HCT116 (cell line): ENCODE results near the gene GALNT18. TPM values are rescaled to one million over a fixed set of nuclear protein-coding genes. Genes with fewer than 3 reads are reported as not detected.

Experiments used
- ATAC-seq: fragments of 200-7000 bp; cut with Tn5 transposase; 2 replicates; pipeline ENCODE4 v1.9.1; 2020; ENCODE audit warnings: mild to moderate bottlenecking, moderate library complexity
- BruUV-seq: library from RNA; stranded (reverse); fragments of 400-500 nt; replicated peaks from 2 replicates; lab custom pipeline; 2021; lab: Mats Ljungman, UMichigan
- CTCF ChIA-PET: fragments of 300-600 bp; sonication (Branson Sonifier 250); formaldehyde crosslinking; loops from one replicate; lab custom pipeline; 2021; ENCODE audit warnings: antibody characterized with exemption; lab: Charles Lee
- POLR2A ChIA-PET: fragments of 300-600, 350-600 bp; sonication (Branson Sonifier 250); formaldehyde crosslinking; loops from one replicate; lab custom pipeline; 2021; ENCODE audit warnings: antibody characterized with exemption; lab: Charles Lee
- RAD21 ChIA-PET, 2 experiments: fragments of 300-600 bp; sonication (Branson Sonifier 250); formaldehyde crosslinking; loops; one replicate each; lab custom pipeline; 2023; ENCODE audit warnings: low total read pairs in 2 of 2; ENCODE audit not compliant: uncharacterized antibody in 2 of 2, unreplicated experiment in 2 of 2, low non-redundant PET in 1 of 2; lab: Charles Lee
- DNase-seq: peaks from one replicate; pipeline ENCODE4 v3.0.0-alpha.2; 2010; ENCODE audit warnings: low read depth, low spot score
- H2AFZ ChIP-seq: fragments of 200-600 bp; shearing (Covaris generic), sonication (generic); 2 replicates; pipeline ENCODE4 v1.6.1; 2017; ENCODE audit warnings: low read depth, mixed run types, mixed read lengths, antibody characterized with exemption, low read length; ENCODE audit not compliant: poor library complexity, severe bottlenecking
- H3K27ac ChIP-seq: 2 replicates; pipeline ENCODE4 v1.5.1; 2012; ENCODE audit warnings: low read depth, low read length
- H3K27me3 ChIP-seq: fragments of 200-600 bp; sonication (generic); 2 replicates; pipeline ENCODE4 v1.6.1; 2016; ENCODE audit warnings: mixed run types, low read length, mixed read lengths; ENCODE audit not compliant: insufficient read depth
- H3K36me3 ChIP-seq, 2 experiments: fragments of 200-500 bp in 1 of 2; fragments of 200-600 bp in 1 of 2; sonication (Bioruptor generic) in 1 of 2; sonication (generic) in 1 of 2; 2 replicates each; pipeline versions ENCODE4 v1.5.1 to v1.6.1; 2014 to 2016; ENCODE audit warnings: low read length in 2 of 2, inconsistent platforms in 1 of 2, mixed read lengths in 1 of 2, mixed run types in 1 of 2; ENCODE audit not compliant: insufficient read depth in 2 of 2, control insufficient read depth in 1 of 2
- H3K4me1 ChIP-seq, 2 experiments: fragments of 200-600 bp in 1 of 2; sonication (generic) in 1 of 2; 2 replicates each; pipeline versions ENCODE4 v1.5.1 to v1.6.1; 2012 to 2017; ENCODE audit warnings: low read length in 2 of 2, inconsistent platforms in 1 of 2, mild to moderate bottlenecking in 1 of 2, mixed read lengths in 1 of 2, mixed run types in 1 of 2, moderate library complexity in 1 of 2; ENCODE audit not compliant: insufficient read depth in 2 of 2, control insufficient read depth in 1 of 2
- H3K4me2 ChIP-seq: fragments of 200-600 bp; sonication (generic); 2 replicates; pipeline ENCODE4 v1.6.1; 2017; ENCODE audit warnings: mixed run types, low read length, mixed read lengths
- H3K4me3 ChIP-seq, 2 experiments: fragments of 200-600 bp in 1 of 2; sonication (generic) in 1 of 2; replicated peaks in 1 of 2; 2 replicates each; pipeline ENCODE4 v1.5.1; 2011 to 2016; ENCODE audit warnings: low read length in 2 of 2, control low read depth in 1 of 2, low read depth in 1 of 2, mild to moderate bottlenecking in 1 of 2, mixed read lengths in 1 of 2, mixed run types in 1 of 2
- H3K79me2 ChIP-seq: fragments of 200-600 bp; sonication (generic); 2 replicates; pipeline ENCODE4 v1.6.1; 2017; ENCODE audit warnings: mild to moderate bottlenecking, mixed run types, low read length, moderate library complexity, mixed read lengths; ENCODE audit not compliant: insufficient read depth
- H3K9ac ChIP-seq: fragments of 200-600 bp; sonication (generic); 2 replicates; pipeline ENCODE4 v1.6.1; 2016; ENCODE audit warnings: low read length, mixed read lengths
- H3K9me2 ChIP-seq: fragments of 200-600 bp; sonication (generic), shearing (Covaris generic); 2 replicates; pipeline ENCODE4 v1.6.1; 2017; ENCODE audit warnings: mixed run types, mild to moderate bottlenecking, moderate library complexity; ENCODE audit not compliant: insufficient read depth
- H3K9me3 ChIP-seq, 2 experiments: fragments of 200-500 bp in 1 of 2; fragments of 200-600 bp in 1 of 2; sonication (Bioruptor generic) in 1 of 2; sonication (generic) in 1 of 2; 2 replicates each; pipeline ENCODE4 v1.6.1; 2014 to 2017; ENCODE audit warnings: low read length in 2 of 2, mixed read lengths in 2 of 2, inconsistent platforms in 1 of 2, low read depth in 1 of 2, mild to moderate bottlenecking in 1 of 2, mixed run types in 1 of 2, moderate library complexity in 1 of 2; ENCODE audit not compliant: control insufficient read depth in 1 of 2, insufficient read depth in 1 of 2
- H4K20me1 ChIP-seq: fragments of 200-600 bp; sonication (generic), shearing (Covaris generic); 2 replicates; pipeline ENCODE4 v1.6.1; 2017; ENCODE audit warnings: mixed run types, mild to moderate bottlenecking, moderate library complexity; ENCODE audit not compliant: insufficient read depth
- CEBPB ChIP-seq: IDR thresholded peaks from 2 replicates; pipeline ENCODE4 v1.6.1; 2012; ENCODE audit warnings: low read depth
- FOSL1 ChIP-seq: IDR thresholded peaks from 2 replicates; pipeline ENCODE4 v1.6.1; 2012; ENCODE audit warnings: low read depth
- POLR2AphosphoS5 ChIP-seq: IDR thresholded peaks from 2 replicates; pipeline ENCODE4 v1.6.1; 2011; ENCODE audit warnings: mild to moderate bottlenecking, low read depth, low read length, moderate library complexity
- REST ChIP-seq: IDR thresholded peaks from 2 replicates; pipeline ENCODE4 v1.6.1; 2012; ENCODE audit warnings: low read depth
- SP1 ChIP-seq: IDR thresholded peaks from 2 replicates; pipeline ENCODE4 v1.6.1; 2012; ENCODE audit warnings: low read depth
- SRF ChIP-seq: IDR thresholded peaks from 2 replicates; pipeline ENCODE4 v1.6.1; 2012; ENCODE audit warnings: low read depth
- YY1 ChIP-seq: IDR thresholded peaks from 2 replicates; pipeline ENCODE4 v1.6.1; 2011; ENCODE audit warnings: low read length, low read depth, moderate library complexity, mild to moderate bottlenecking; ENCODE audit not compliant: insufficient replicate concordance; ENCODE audit errors: extremely low read depth
- ZFX ChIP-seq: fragments of 450-650 bp; IDR thresholded peaks from 2 replicates; pipeline ENCODE4 v1.6.1; 2017
- ZNF274 ChIP-seq: fragments of 200-500 bp; sonication (Bioruptor generic); IDR thresholded peaks from 2 replicates; pipeline ENCODE4 v1.6.1; 2014; ENCODE audit warnings: mild to moderate bottlenecking, low read depth, low read length, inconsistent platforms
- intact Hi-C: fragments of 100-400 bp; cut with micrococcal nuclease; formaldehyde crosslinking; loops from 2 replicates; pipeline ENCODE4 v1.10.0; 2022
- total RNA-seq: library from RNA; stranded (reverse); gene quantifications from one replicate; pipeline ENCODE4 v1.2.1, GENCODE V29; 2021; ENCODE audit not compliant: unreplicated experiment
- TF ChIP-seq, protein P1 (sequence below): IDR thresholded peaks from 2 replicates; pipeline ENCODE4 v1.6.1; 2012
- TF ChIP-seq, protein P2 (sequence below), 3 experiments: fragments of 200-600 bp in 1 of 3; sonication (generic) in 1 of 3; IDR thresholded peaks in 2 of 3; conservative IDR thresholded peaks in 1 of 3; 2 replicates each; pipeline ENCODE4 v1.5.1; 2012 to 2017; ENCODE audit warnings: low read depth in 2 of 3, low read length in 2 of 3, antibody characterized with exemption in 1 of 3, borderline replicate concordance in 1 of 3, control low read depth in 1 of 3, mild to moderate bottlenecking in 1 of 3, mixed read lengths in 1 of 3, mixed run types in 1 of 3, moderate library complexity in 1 of 3; ENCODE audit not compliant: insufficient read depth in 1 of 3

The GALNT18 gene
- total RNA-seq, 1 experiment from 2014 or later, result 19.9 TPM

- H3K4me1 ChIP-seq, result peaks cover 21 to 34% of the 10 kb centered on the region in 2 experiments
- ChIA-PET POLR2A (no interaction called here), RAD21 (no interaction called here), CTCF (no interaction called here)
- intact Hi-C loops, result no loop called here
- BruUV-seq, result no TSS peak
- H4K20me1 ChIP-seq, result no peaks in the 10 kb centered on the region
- ATAC-seq, result no peak
- no peak overlapping the region for H3K27ac ChIP-seq
- H3K4me2 ChIP-seq, result no peak overlapping the region
- no peak overlapping the region for H3K4me3 ChIP-seq
- H3K36me3 ChIP-seq, result no peaks in the 10 kb centered on the region
- 0 out of 2 replicates have a peak, but pooled peaks cover 5% of the 10 kb centered on the region for H3K9me2 ChIP-seq
- H3K79me2 ChIP-seq, result peaks cover 8% of the 10 kb centered on the region; the same call in 1 of the 2 replicates
- H3K9ac ChIP-seq, result no peak overlapping the region
- H3K27me3 ChIP-seq, result no peaks in the 10 kb centered on the region
- TF ChIP-seq, protein P1, sequence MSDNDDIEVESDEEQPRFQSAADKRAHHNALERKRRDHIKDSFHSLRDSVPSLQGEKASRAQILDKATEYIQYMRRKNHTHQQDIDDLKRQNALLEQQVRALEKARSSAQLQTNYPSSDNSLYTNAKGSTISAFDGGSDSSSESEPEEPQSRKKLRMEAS, result no peak
- TF ChIP-seq REST (no peak), FOSL1 (no peak), ZFX (no peak), YY1 (no peak), CEBPB (no peak), ZNF274 (no peak), POLR2AphosphoS5 (no peak), SP1 (no peak), SRF (no peak)
- TF ChIP-seq, protein P2, sequence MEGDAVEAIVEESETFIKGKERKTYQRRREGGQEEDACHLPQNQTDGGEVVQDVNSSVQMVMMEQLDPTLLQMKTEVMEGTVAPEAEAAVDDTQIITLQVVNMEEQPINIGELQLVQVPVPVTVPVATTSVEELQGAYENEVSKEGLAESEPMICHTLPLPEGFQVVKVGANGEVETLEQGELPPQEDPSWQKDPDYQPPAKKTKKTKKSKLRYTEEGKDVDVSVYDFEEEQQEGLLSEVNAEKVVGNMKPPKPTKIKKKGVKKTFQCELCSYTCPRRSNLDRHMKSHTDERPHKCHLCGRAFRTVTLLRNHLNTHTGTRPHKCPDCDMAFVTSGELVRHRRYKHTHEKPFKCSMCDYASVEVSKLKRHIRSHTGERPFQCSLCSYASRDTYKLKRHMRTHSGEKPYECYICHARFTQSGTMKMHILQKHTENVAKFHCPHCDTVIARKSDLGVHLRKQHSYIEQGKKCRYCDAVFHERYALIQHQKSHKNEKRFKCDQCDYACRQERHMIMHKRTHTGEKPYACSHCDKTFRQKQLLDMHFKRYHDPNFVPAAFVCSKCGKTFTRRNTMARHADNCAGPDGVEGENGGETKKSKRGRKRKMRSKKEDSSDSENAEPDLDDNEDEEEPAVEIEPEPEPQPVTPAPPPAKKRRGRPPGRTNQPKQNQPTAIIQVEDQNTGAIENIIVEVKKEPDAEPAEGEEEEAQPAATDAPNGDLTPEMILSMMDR (IDR thresholded peaks at IDR 0.05 in 2 of 3, conservative IDR thresholded peaks at IDR 0.05 in 1 of 3; ENCODE audit: borderline replicate concordance in 1 of 3, insufficient read depth in 1 of 3, low read depth in 2 of 3, low read length in 2 of 3), result no peak
- TF ChIP-seq, all 23 proteins: peak for 0
- no peak for DNase-seq
- Histone ChIP-seq H2AFZ (no peak overlapping the region), H3K9me3 (no peaks in the 10 kb centered on the region)
These were observed 49.4 kb downstream of the GALNT18 start for GRCh38 chr11:11572386-11572785.
